Measurements from ENCODE around the gene MBD3L2B.
"Not testable (repeated sequence)": the region's sequence is repeated elsewhere in the genome, so short reads cannot be mapped to it uniquely, and the experiment has no call there.

The MBD3L2B gene

GRCh38 chr19:7063339-7063738, 42.1 kb upstream of the MBD3L2B start:
- Histone ChIP-seq H4K20me1 (ENCODE audit: insufficient read depth, low read length) (no peaks in the 10 kb centered on the region), H3K27ac (ENCODE audit: low read length) (no peak overlapping the region)

GRCh38 chr19:7059977-7060376, 38.7 kb upstream of the MBD3L2B start:
- not testable (repeated sequence) for H3K27me3 ChIP-seq (ENCODE audit: insufficient read depth, low read length, poor library complexity); H3K9ac ChIP-seq (ENCODE audit: low read depth, low read length); DNase-seq; H3K79me2 ChIP-seq (ENCODE audit: insufficient read depth, low read length); H3K9me3 ChIP-seq (ENCODE audit: insufficient read depth, low read length, severe bottlenecking); H4K20me1 ChIP-seq (ENCODE audit: insufficient read depth, low read length); H3K4me1 ChIP-seq (ENCODE audit: insufficient read depth, low read length); H3K27ac ChIP-seq (ENCODE audit: low read length); H2AFZ ChIP-seq (ENCODE audit: low read depth, low read length); H3K36me3 ChIP-seq (ENCODE audit: insufficient read depth, low read length); H3K4me2 ChIP-seq (ENCODE audit: insufficient read depth, low read length); H3K4me3 ChIP-seq (ENCODE audit: low read depth in 1 of 2, low read length in 2 of 2)
- ATAC-seq (ENCODE audit: insufficient read depth, low read depth), result peak; percentile 69

More at GRCh38 chr19:7063339-7063738, 42.1 kb upstream of the MBD3L2B start:
- Histone ChIP-seq H2AFZ (ENCODE audit: low read depth, low read length) (no peak overlapping the region), H3K79me2 (ENCODE audit: insufficient read depth, low read length) (no peaks in the 10 kb centered on the region), H3K4me1 (ENCODE audit: insufficient read depth, low read length) (peaks cover under 1% of the 10 kb centered on the region), H3K4me3 (ENCODE audit: low read depth in 1 of 2, low read length in 2 of 2) (no peak overlapping the region), H3K36me3 (ENCODE audit: insufficient read depth, low read length) (no peaks in the 10 kb centered on the region), H3K4me2 (ENCODE audit: insufficient read depth, low read length) (no peak overlapping the region), H3K27me3 (ENCODE audit: insufficient read depth, low read length, poor library complexity) (no peaks in the 10 kb centered on the region), H3K9me3 (ENCODE audit: insufficient read depth, low read length, severe bottlenecking) (no peaks in the 10 kb centered on the region), H3K9ac (ENCODE audit: low read depth, low read length) (no peak overlapping the region)
- TF ChIP-seq CTCF (IDR thresholded peaks at IDR 0.05; ENCODE audit: borderline replicate concordance, extremely low read depth, low read length, poor library complexity, severe bottlenecking) (no peak), EZH2 (IDR thresholded peaks at IDR 0.05; ENCODE audit: borderline replicate concordance, low read depth, low read length, severe bottlenecking) (no peak)
- DNase-seq (no peak), ATAC-seq (ENCODE audit: insufficient read depth, low read depth) (no peak)

- not testable (repeated sequence) for H3K9me3 ChIP-seq (ENCODE audit: insufficient read depth, low read length, severe bottlenecking); H3K27ac ChIP-seq (ENCODE audit: low read length); ATAC-seq (ENCODE audit: insufficient read depth, low read depth); H3K36me3 ChIP-seq (ENCODE audit: insufficient read depth, low read length); H3K9ac ChIP-seq (ENCODE audit: low read depth, low read length); H4K20me1 ChIP-seq (ENCODE audit: insufficient read depth, low read length); H3K79me2 ChIP-seq (ENCODE audit: insufficient read depth, low read length); H3K4me2 ChIP-seq (ENCODE audit: insufficient read depth, low read length); H3K27me3 ChIP-seq (ENCODE audit: insufficient read depth, low read length, poor library complexity); H3K4me1 ChIP-seq (ENCODE audit: insufficient read depth, low read length); DNase-seq; H3K4me3 ChIP-seq (ENCODE audit: low read depth in 1 of 2, low read length in 2 of 2); H2AFZ ChIP-seq (ENCODE audit: low read depth, low read length)
Observed at GRCh38 chr19:7058576-7058975, 37.3 kb upstream of the MBD3L2B start, which contains the start of gene MBD3L3. Gene MBD3L3, minus strand, starts transcription at chr19:7058676. Its CDS starts 71 bp downstream, at chr19:7058605.

GRCh38 chr19:7056371-7056770, 35.1 kb upstream of the MBD3L2B start:
- not testable (repeated sequence) for H3K79me2 ChIP-seq (ENCODE audit: insufficient read depth, low read length); H3K27ac ChIP-seq (ENCODE audit: low read length); H3K36me3 ChIP-seq (ENCODE audit: insufficient read depth, low read length); H3K9me3 ChIP-seq (ENCODE audit: insufficient read depth, low read length, severe bottlenecking); H3K4me1 ChIP-seq (ENCODE audit: insufficient read depth, low read length); H4K20me1 ChIP-seq (ENCODE audit: insufficient read depth, low read length); H3K27me3 ChIP-seq (ENCODE audit: insufficient read depth, low read length, poor library complexity); ATAC-seq (ENCODE audit: insufficient read depth, low read depth); H3K4me2 ChIP-seq (ENCODE audit: insufficient read depth, low read length); H3K9ac ChIP-seq (ENCODE audit: low read depth, low read length); DNase-seq; H3K4me3 ChIP-seq (ENCODE audit: low read depth in 1 of 2, low read length in 2 of 2); H2AFZ ChIP-seq (ENCODE audit: low read depth, low read length)

GRCh38 chr19:7055679-7056078, 34.4 kb upstream of the MBD3L2B start:
- H4K20me1 ChIP-seq (ENCODE audit: insufficient read depth, low read length); H3K36me3 ChIP-seq (ENCODE audit: insufficient read depth, low read length); H3K4me1 ChIP-seq (ENCODE audit: insufficient read depth, low read length); H3K27me3 ChIP-seq (ENCODE audit: insufficient read depth, low read length, poor library complexity); H3K4me2 ChIP-seq (ENCODE audit: insufficient read depth, low read length); H3K79me2 ChIP-seq (ENCODE audit: insufficient read depth, low read length); DNase-seq; H3K9me3 ChIP-seq (ENCODE audit: insufficient read depth, low read length, severe bottlenecking); H3K9ac ChIP-seq (ENCODE audit: low read depth, low read length); H3K4me3 ChIP-seq (ENCODE audit: low read depth in 1 of 2, low read length in 2 of 2); H2AFZ ChIP-seq (ENCODE audit: low read depth, low read length); H3K27ac ChIP-seq (ENCODE audit: low read length); ATAC-seq (ENCODE audit: insufficient read depth, low read depth): not testable (repeated sequence)

GRCh38 chr19:7054635-7055368, 33.6 kb upstream of the MBD3L2B start:
- not testable (repeated sequence) for DNase-seq; H3K27ac ChIP-seq (ENCODE audit: low read length); H3K9ac ChIP-seq (ENCODE audit: low read depth, low read length); H4K20me1 ChIP-seq (ENCODE audit: insufficient read depth, low read length); H3K79me2 ChIP-seq (ENCODE audit: insufficient read depth, low read length); H3K4me2 ChIP-seq (ENCODE audit: insufficient read depth, low read length); H3K27me3 ChIP-seq (ENCODE audit: insufficient read depth, low read length, poor library complexity); ATAC-seq (ENCODE audit: insufficient read depth, low read depth); H3K9me3 ChIP-seq (ENCODE audit: insufficient read depth, low read length, severe bottlenecking); H2AFZ ChIP-seq (ENCODE audit: low read depth, low read length); H3K4me3 ChIP-seq (ENCODE audit: low read depth in 1 of 2, low read length in 2 of 2); H3K4me1 ChIP-seq (ENCODE audit: insufficient read depth, low read length); H3K36me3 ChIP-seq (ENCODE audit: insufficient read depth, low read length)

GRCh38 chr19:7052896-7053295, 31.7 kb upstream of the MBD3L2B start:
- H3K4me1 ChIP-seq (ENCODE audit: insufficient read depth, low read length); H3K9ac ChIP-seq (ENCODE audit: low read depth, low read length); H3K9me3 ChIP-seq (ENCODE audit: insufficient read depth, low read length, severe bottlenecking); DNase-seq; H2AFZ ChIP-seq (ENCODE audit: low read depth, low read length); H3K27me3 ChIP-seq (ENCODE audit: insufficient read depth, low read length, poor library complexity); H3K27ac ChIP-seq (ENCODE audit: low read length); H3K36me3 ChIP-seq (ENCODE audit: insufficient read depth, low read length); H3K4me3 ChIP-seq (ENCODE audit: low read depth in 1 of 2, low read length in 2 of 2); H3K4me2 ChIP-seq (ENCODE audit: insufficient read depth, low read length); ATAC-seq (ENCODE audit: insufficient read depth, low read depth); H3K79me2 ChIP-seq (ENCODE audit: insufficient read depth, low read length); H4K20me1 ChIP-seq (ENCODE audit: insufficient read depth, low read length): not testable (repeated sequence)
